Neural crest cell (in vitro differentiated cells): ENCODE results near the gene FILIP1L. TPM values are rescaled to one million over a fixed set of nuclear protein-coding genes. Genes with fewer than 3 reads are reported as not detected.

ENCODE experiments used
- DNase-seq: peaks from one replicate; pipeline ENCODE4 v3.0.0; 2021; ENCODE audit warnings: low read depth, mixed read lengths, low spot score
- H3K27ac Mint-ChIP-seq: one replicate; pipeline ENCODE4 v1.8.0; 2021; ENCODE audit warnings: mild to moderate bottlenecking, mixed read lengths; ENCODE audit not compliant: unreplicated experiment
- H3K27me3 Mint-ChIP-seq: 2 replicates; pipeline ENCODE4 v1.8.0; 2021; ENCODE audit warnings: low read depth, mild to moderate bottlenecking, mixed read lengths
- H3K36me3 Mint-ChIP-seq: 2 replicates; pipeline ENCODE4 v1.8.0; 2021; ENCODE audit warnings: low read depth, mild to moderate bottlenecking, mixed read lengths
- H3K4me1 Mint-ChIP-seq: 2 replicates; pipeline ENCODE4 v1.8.0; 2021; ENCODE audit warnings: mixed read lengths
- H3K4me3 Mint-ChIP-seq: one replicate; pipeline ENCODE4 v1.8.0; 2021; ENCODE audit warnings: mild to moderate bottlenecking, mixed read lengths
- H3K9me3 Mint-ChIP-seq: 2 replicates; pipeline ENCODE4 v1.8.0; 2021; ENCODE audit warnings: mixed read lengths
- CTCF ChIP-seq: fragments of 200-600 bp; sonication (generic); conservative IDR thresholded peaks from 2 replicates; pipeline ENCODE4 v1.5.0; 2021; ENCODE audit warnings: antibody characterized with exemption, mild to moderate bottlenecking
- total RNA-seq: library from RNA; stranded (reverse); gene quantifications from 2 replicates; pipeline ENCODE4 v1.2.1, GENCODE V29; 2021

Gene FILIP1L
- total RNA-seq, 1 donor from 2014 or later: 9.8 TPM

- TF ChIP-seq CTCF: no peak
- no peaks in the 10 kb centered on the region for H3K27me3 Mint-ChIP-seq
- no peaks in the 10 kb centered on the region for H3K9me3 Mint-ChIP-seq
- no peak overlapping the region for H3K4me3 Mint-ChIP-seq
- DNase-seq: no peak
- H3K27ac Mint-ChIP-seq: no peak overlapping the region
- peaks cover 2% of the 10 kb centered on the region for H3K36me3 Mint-ChIP-seq
- H3K4me1 Mint-ChIP-seq: no peaks in the 10 kb centered on the region
These were observed 82.1 kb downstream of the FILIP1L start for GRCh38 chr3:100032243-100032642.

DNA sequence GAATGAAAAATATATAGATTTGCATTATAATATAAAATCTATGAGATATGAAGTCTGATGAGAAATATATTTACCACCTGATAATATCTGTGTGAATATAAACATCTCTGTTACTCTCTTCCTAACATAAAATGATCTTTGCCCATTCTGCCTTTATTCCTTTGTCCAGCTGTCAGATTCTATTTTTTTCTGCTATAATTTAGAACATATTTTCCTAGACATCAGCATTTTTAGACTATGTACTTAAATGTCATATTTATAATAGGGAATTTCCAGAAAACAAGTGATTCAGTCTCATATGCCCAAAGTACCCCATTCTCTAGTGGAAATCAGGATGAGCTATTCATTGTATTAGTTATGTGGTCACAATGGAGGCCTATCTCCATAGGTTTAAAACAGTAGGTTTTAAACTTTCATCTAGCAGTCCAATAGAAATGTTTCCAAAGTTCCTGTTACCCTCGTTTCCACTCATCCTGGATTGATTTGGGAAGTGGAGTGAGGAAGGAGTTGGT, 83.3 kb downstream of the FILIP1L start:
- H3K36me3 Mint-ChIP-seq: peaks cover 2% of the 10 kb centered on the region
- no peak for TF ChIP-seq CTCF
- no peak for DNase-seq
- H3K9me3 Mint-ChIP-seq: no peaks in the 10 kb centered on the region
- no peak overlapping the region for H3K4me3 Mint-ChIP-seq
- H3K4me1 Mint-ChIP-seq: no peaks in the 10 kb centered on the region
- H3K27me3 Mint-ChIP-seq: no peaks in the 10 kb centered on the region
- H3K27ac Mint-ChIP-seq: no peak overlapping the region

GRCh38 chr3:100030346-100030745, 84.0 kb downstream of the FILIP1L start:
- H3K36me3 Mint-ChIP-seq: peaks cover 2% of the 10 kb centered on the region
- no peak overlapping the region for H3K4me3 Mint-ChIP-seq
- H3K4me1 Mint-ChIP-seq: no peaks in the 10 kb centered on the region
- H3K27ac Mint-ChIP-seq: no peak overlapping the region
- H3K27me3 Mint-ChIP-seq: no peaks in the 10 kb centered on the region
- TF ChIP-seq CTCF: no peak
- H3K9me3 Mint-ChIP-seq: no peaks in the 10 kb centered on the region
- no peak for DNase-seq

DNA sequence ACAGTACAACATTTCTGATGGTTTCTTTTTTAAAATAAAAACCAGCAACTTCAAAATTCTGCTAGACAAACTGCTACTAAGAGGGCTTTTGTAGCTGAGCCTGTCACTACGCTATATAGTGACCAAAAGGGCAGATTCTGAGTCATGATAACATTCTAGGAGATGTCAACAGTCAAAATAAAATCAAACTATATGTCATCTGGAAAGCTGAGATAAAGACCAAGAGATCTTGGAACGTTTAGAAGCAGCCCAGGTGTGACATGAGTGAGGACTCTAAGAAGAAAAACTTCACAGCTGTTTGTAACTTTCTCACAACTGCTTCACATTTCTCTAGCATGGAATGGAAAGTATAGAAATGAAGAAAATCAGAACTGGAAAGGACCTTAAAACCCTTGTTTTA, 84.6 kb downstream of the FILIP1L start:
- H3K27me3 Mint-ChIP-seq: no peaks in the 10 kb centered on the region
- no peak for TF ChIP-seq CTCF
- H3K36me3 Mint-ChIP-seq: peaks cover 2% of the 10 kb centered on the region
- no peak overlapping the region for H3K27ac Mint-ChIP-seq
- H3K4me3 Mint-ChIP-seq: no peak overlapping the region
- DNase-seq: no peak
- no peaks in the 10 kb centered on the region for H3K9me3 Mint-ChIP-seq
- no peaks in the 10 kb centered on the region for H3K4me1 Mint-ChIP-seq

DNA sequence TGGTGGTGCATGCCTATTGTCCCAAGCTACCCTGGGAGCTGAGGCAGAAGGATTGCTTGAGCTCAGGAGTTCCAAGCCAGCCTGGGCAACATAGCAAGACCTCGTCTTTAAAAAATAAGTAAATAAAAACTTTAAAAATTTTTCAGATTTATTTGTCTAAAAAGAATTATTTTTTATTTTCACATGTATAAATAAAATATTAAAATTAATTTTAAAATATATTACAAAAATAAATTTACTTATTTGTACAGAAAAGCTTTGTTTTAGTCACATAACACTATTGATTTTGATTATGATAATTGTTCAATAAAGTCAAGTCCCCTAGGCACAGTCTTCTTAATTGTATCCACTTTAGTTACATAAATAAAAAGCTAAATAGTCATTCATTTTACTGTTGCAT, 85.2 kb downstream of the FILIP1L start:
- TF ChIP-seq CTCF: no peak
- Mint-ChIP-seq H3K4me3 (no peak overlapping the region), H3K4me1 (no peaks in the 10 kb centered on the region), H3K27me3 (no peaks in the 10 kb centered on the region), H3K36me3 (peaks cover 2% of the 10 kb centered on the region), H3K27ac (no peak overlapping the region), H3K9me3 (no peaks in the 10 kb centered on the region)
- DNase-seq: no peak

GRCh38 chr3:100027321-100027720, 87.0 kb downstream of the FILIP1L start:
- H3K27me3 Mint-ChIP-seq: no peaks in the 10 kb centered on the region

More at GRCh38 chr3:100027321-100027720, 87.0 kb downstream of the FILIP1L start:
- no peak for DNase-seq
- H3K4me3 Mint-ChIP-seq: no peak overlapping the region
- peaks cover 2% of the 10 kb centered on the region for H3K36me3 Mint-ChIP-seq
- TF ChIP-seq CTCF: no peak
- no peaks in the 10 kb centered on the region for H3K4me1 Mint-ChIP-seq
- no peak overlapping the region for H3K27ac Mint-ChIP-seq
- no peaks in the 10 kb centered on the region for H3K9me3 Mint-ChIP-seq
